Smooth muscle cell (in vitro differentiated cells): ENCODE results near the gene ZNF318. TPM values are rescaled to one million over a fixed set of nuclear protein-coding genes. Genes with fewer than 3 reads are reported as not detected.
"Not testable (repeated sequence)": the region's sequence is repeated elsewhere in the genome, so short reads cannot be mapped to it uniquely, and the experiment has no call there.

ENCODE experiments used
- DNase-seq: peaks from one replicate; lab custom pipeline; 2025; ENCODE audit not compliant: unreplicated experiment; lab: John Stamatoyannopoulos, UW
- H2AFZ ChIP-seq: fragments of 200-600 bp; sonication (generic); 2 replicates; pipeline ENCODE4 v1.6.0; 2016; ENCODE audit warnings: antibody characterized with exemption, low read depth, mild to moderate bottlenecking
- H3F3A ChIP-seq: fragments of 200-600 bp; sonication (generic); 2 replicates; pipeline ENCODE4 v1.6.0; 2017; ENCODE audit warnings: antibody characterized with exemption, low read depth
- H3K27ac ChIP-seq: fragments of 200-600 bp; sonication (generic); 2 replicates; pipeline ENCODE4 v1.5.1; 2016; ENCODE audit warnings: low read depth, mild to moderate bottlenecking
- H3K27me3 ChIP-seq: fragments of 200-600 bp; sonication (generic); 2 replicates; pipeline ENCODE4 v1.6.1; 2016; ENCODE audit warnings: low read depth, mild to moderate bottlenecking
- H3K36me3 ChIP-seq: fragments of 200-600 bp; sonication (generic); 2 replicates; pipeline ENCODE4 v1.5.1; 2016; ENCODE audit warnings: low read depth
- H3K4me1 ChIP-seq: fragments of 200-600 bp; sonication (generic); 2 replicates; pipeline ENCODE4 v1.5.1; 2016; ENCODE audit warnings: low read depth
- H3K4me2 ChIP-seq: fragments of 200-600 bp; sonication (generic); 2 replicates; pipeline ENCODE4 v1.6.0; 2016; ENCODE audit warnings: mild to moderate bottlenecking
- H3K4me3 ChIP-seq: fragments of 200-600 bp; sonication (generic); 2 replicates; pipeline ENCODE4 v1.5.1; 2016; ENCODE audit warnings: mild to moderate bottlenecking
- H3K79me2 ChIP-seq: fragments of 200-600 bp; sonication (generic); 2 replicates; pipeline ENCODE4 v1.6.0; 2016; ENCODE audit warnings: low read depth, mild to moderate bottlenecking
- H3K9ac ChIP-seq: fragments of 200-600 bp; sonication (generic); 2 replicates; pipeline ENCODE4 v1.6.0; 2016; ENCODE audit warnings: low read depth
- H3K9me3 ChIP-seq: fragments of 200-600 bp; sonication (generic); replicated peaks from 2 replicates; pipeline ENCODE4 v1.5.1; 2016; ENCODE audit warnings: low read depth
- H4K20me1 ChIP-seq: fragments of 200-600 bp; sonication (generic); 2 replicates; pipeline ENCODE4 v1.6.0; 2016; ENCODE audit warnings: low read depth
- WGBS: methylation state at CpG from one replicate; pipeline ENCODE4 v1.1.7; 2016; ENCODE audit warnings: low lambda C conversion rate; 5-methylcytosine and 5-hydroxymethylcytosine counted together
- polyA plus RNA-seq: library from polyadenylated mRNA; unstranded; fragments of >200 nt; fragmentation: Nextera tagmentation; extraction: Ambion mirVana; gene quantifications from 2 replicates; pipeline ENCODE4 v1.2.1, GENCODE V29; 2016
- total RNA-seq: library from RNA; depleted of rRNA; stranded (reverse); fragments of >200 nt; gene quantifications from 2 replicates; pipeline ENCODE4 v1.2.3, GENCODE V29; 2014
- TF ChIP-seq, protein P1 (sequence below): fragments of 200-600 bp; sonication (generic); IDR thresholded peaks from 2 replicates; pipeline ENCODE4 v1.5.1; 2017; ENCODE audit warnings: borderline replicate concordance, mild to moderate bottlenecking, antibody characterized with exemption; ENCODE audit not compliant: insufficient read depth, poor library complexity, severe bottlenecking

Gene ZNF318
- total and polyA plus RNA-seq, 2 experiments from 2014 or later: 5.8 to 14.7 TPM

DNA sequence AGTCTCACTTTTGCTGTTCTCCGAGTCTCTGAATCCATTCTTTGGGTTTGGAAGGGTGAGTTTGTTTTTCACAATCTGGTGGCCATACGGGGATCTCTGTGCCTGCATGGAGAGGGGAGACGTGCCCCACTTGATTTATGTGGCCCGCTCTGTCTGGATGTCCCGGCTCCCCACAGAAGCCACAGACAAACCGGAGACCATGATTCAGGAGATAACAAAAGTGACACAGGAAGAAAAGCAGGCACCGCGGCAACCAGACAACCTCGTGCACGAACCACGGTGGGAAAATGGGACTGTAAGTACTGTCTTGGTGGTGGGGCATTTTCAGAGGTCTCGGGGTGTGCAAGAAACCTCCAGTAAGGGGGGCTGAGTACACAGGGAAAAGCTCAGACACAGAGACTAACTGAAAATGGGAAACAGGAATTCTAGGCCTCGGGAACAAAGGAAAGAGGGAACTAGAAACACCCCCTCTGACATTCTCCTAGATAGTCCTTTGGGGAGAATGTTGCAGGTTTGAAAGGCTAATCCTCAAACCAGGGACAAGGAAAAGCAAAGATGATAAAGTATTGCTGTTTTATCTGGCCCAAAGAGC lies 22.1 kb upstream of the ZNF318 start:
- H2AFZ ChIP-seq: peak overlapping the region; percentile 97
- no peak for DNase-seq
- 2% methylated on average over 13 of the region's 13 CpGs for WGBS

DNA sequence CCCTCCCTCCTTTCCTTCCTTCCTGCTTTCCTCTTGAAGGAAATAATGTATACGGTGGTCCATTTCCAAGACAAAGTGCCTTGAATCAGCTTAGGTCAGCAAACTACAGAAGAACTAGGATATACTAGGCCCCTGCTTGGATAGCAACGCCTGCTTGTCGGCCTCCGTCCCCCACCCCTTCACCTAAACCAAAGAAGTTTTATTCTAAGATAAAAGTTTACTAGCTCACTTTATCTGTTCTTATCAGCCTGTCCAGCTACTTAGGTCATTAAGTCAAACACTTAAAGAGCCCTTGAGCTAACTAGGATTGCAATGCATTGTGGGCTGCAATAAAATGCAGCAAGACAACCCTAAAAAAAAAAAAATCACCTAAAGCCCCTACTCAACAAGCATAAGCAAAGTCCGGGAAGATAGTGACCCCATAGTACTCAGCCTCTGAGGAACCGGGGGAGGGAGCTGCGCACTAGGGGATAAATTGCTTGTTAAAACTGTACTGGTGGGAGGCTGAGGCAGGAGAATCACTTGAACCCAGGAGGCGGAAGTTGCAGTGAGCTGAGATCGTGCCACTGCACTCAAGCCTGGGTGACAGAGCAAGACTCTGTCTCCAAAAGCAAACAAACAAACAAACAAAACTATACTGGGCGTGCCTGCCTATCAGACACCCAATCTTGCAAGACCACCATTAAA lies 21.4 kb upstream of the ZNF318 start:
- H3K9ac ChIP-seq, H3K27me3 ChIP-seq, H4K20me1 ChIP-seq, H3K36me3 ChIP-seq, H3K9me3 ChIP-seq, H3F3A ChIP-seq, H3K79me2 ChIP-seq, DNase-seq: not testable (repeated sequence)
- Histone ChIP-seq H2AFZ (peak overlapping the region; percentile 97), H3K4me2 (peak overlapping the region; percentile 74), H3K4me1 (peaks cover 11% of the 10 kb centered on the region), H3K4me3 (peak overlapping the region; percentile 2), H3K27ac (peak overlapping the region; percentile 61)
- WGBS: 12% methylated on average over 10 of the region's 10 CpGs

More for the DNA sequence above, 22.1 kb upstream of the ZNF318 start:
- Histone ChIP-seq H3K4me3 (peak overlapping the region; percentile 2), H4K20me1 (no peaks in the 10 kb centered on the region), H3K9me3 (no peaks in the 10 kb centered on the region), H3K4me1 (peaks cover 11% of the 10 kb centered on the region), H3K79me2 (no peaks in the 10 kb centered on the region), H3K36me3 (no peaks in the 10 kb centered on the region), H3K9ac (peak overlapping the region; percentile 3), H3K4me2 (peak overlapping the region; percentile 74), H3K27me3 (no peaks in the 10 kb centered on the region), H3K27ac (peak overlapping the region; percentile 61), H3F3A (no peaks in the 10 kb centered on the region)
- TF ChIP-seq, protein P1, sequence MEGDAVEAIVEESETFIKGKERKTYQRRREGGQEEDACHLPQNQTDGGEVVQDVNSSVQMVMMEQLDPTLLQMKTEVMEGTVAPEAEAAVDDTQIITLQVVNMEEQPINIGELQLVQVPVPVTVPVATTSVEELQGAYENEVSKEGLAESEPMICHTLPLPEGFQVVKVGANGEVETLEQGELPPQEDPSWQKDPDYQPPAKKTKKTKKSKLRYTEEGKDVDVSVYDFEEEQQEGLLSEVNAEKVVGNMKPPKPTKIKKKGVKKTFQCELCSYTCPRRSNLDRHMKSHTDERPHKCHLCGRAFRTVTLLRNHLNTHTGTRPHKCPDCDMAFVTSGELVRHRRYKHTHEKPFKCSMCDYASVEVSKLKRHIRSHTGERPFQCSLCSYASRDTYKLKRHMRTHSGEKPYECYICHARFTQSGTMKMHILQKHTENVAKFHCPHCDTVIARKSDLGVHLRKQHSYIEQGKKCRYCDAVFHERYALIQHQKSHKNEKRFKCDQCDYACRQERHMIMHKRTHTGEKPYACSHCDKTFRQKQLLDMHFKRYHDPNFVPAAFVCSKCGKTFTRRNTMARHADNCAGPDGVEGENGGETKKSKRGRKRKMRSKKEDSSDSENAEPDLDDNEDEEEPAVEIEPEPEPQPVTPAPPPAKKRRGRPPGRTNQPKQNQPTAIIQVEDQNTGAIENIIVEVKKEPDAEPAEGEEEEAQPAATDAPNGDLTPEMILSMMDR: no peak

DNA sequence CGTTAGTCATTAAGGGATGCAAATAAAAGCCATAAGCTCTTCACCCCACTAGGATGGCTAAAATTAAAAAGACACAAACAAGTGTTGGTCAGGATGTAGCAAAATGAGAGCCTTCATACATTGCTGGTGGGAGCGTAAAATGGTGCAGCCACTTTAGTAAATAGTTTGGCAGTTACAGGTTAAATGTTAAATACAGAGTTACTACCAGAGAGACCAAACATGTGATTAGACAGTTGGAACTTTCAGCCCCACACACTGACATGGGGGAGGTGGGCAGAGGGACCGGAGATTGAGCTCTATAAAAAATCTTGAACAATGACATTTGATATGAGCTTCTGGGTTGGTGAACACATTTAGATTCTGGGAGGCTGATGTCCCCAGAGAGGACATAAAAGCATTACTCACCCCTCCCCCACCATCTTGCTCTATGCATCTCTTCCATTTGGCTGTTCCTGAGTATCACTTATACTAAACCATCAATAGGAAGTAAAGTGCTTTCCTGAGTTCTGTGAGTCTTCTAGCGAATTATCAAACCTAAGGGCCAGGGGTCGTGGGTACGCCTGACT lies 20.4 kb upstream of the ZNF318 start:
- H3K27me3 ChIP-seq: no peaks in the 10 kb centered on the region
- no peak overlapping the region for H3K4me2 ChIP-seq
- 91% methylated on average over 6 of the region's 6 CpGs for WGBS
- TF ChIP-seq, protein P1: no peak
- no peaks in the 10 kb centered on the region for H3F3A ChIP-seq
- no peaks in the 10 kb centered on the region for H4K20me1 ChIP-seq
- no peak overlapping the region for H2AFZ ChIP-seq
- peaks cover 11% of the 10 kb centered on the region for H3K4me1 ChIP-seq
- no peak overlapping the region for H3K4me3 ChIP-seq
- no peak overlapping the region for H3K9ac ChIP-seq
- H3K79me2 ChIP-seq: no peaks in the 10 kb centered on the region
- no peak overlapping the region for H3K27ac ChIP-seq
- H3K9me3 ChIP-seq: no peaks in the 10 kb centered on the region
- no peaks in the 10 kb centered on the region for H3K36me3 ChIP-seq
- no peak for DNase-seq

DNA sequence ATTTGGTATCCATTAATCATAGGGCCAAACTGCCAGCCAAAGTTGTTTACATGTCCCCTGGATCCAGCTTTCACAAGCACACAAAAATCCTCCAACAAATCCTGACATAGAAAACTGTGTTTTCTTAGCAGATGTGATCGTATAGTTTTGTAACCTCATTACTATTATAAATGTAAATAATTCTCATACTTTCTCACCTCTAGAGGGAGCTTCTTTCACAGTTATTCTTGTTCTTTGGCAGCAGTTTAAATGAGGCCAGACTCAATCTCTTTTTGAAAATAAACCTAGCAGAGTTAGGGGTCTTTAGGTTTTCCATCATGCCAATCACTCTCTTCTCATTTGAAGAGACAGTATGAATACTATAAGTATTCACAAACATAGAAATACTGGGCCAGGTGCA lies 17.0 kb upstream of the ZNF318 start:
- Histone ChIP-seq H3K27ac (no peak overlapping the region), H3K4me1 (peaks cover 2% of the 10 kb centered on the region), H4K20me1 (no peaks in the 10 kb centered on the region), H3K4me3 (no peak overlapping the region), H3K36me3 (no peaks in the 10 kb centered on the region), H3K4me2 (no peak overlapping the region), H3K79me2 (no peaks in the 10 kb centered on the region), H3K27me3 (no peaks in the 10 kb centered on the region), H3K9me3 (no peaks in the 10 kb centered on the region), H3F3A (no peaks in the 10 kb centered on the region), H3K9ac (no peak overlapping the region), H2AFZ (peak overlapping the region; percentile 23)
- 41% methylated on average over 1 of the region's 1 CpG for WGBS
- TF ChIP-seq, protein P1: peak; percentile 47
- no peak for DNase-seq
